Epithelial cell of prostate (primary cell): ENCODE data around the gene KIRREL3.

Source experiments
- DNase-seq: peaks from one replicate; pipeline ENCODE4 v3.0.0-alpha.2; 2011; ENCODE audit warnings: low read depth, low spot score
- H3K27ac ChIP-seq: fragments of 450-650 bp; 2 replicates; pipeline ENCODE4 v1.5.1; 2017; ENCODE audit warnings: mild to moderate bottlenecking

The KIRREL3 gene

DNA sequence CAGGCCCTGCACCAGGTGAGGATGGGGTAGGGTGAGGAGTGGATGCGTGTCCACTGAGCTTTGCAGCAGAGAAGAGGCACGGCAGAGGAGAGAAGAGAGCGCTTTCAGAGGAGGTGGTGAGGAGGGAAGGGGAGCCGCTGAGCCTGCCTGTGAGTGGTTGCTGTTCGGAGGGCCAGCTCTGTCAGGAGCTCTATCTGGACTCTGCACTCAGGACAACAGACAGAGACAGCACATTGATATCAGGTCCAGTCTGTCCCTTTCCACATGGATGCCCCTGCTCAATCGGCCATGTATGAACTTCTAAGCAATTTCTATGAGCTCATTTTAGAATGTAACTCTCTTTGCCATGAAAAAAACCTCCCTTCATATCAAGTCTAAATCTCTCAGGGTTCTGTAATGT, 158.6 kb downstream of the KIRREL3 start:
- no peak for DNase-seq
- H3K27ac ChIP-seq: no peak overlapping the region

DNA sequence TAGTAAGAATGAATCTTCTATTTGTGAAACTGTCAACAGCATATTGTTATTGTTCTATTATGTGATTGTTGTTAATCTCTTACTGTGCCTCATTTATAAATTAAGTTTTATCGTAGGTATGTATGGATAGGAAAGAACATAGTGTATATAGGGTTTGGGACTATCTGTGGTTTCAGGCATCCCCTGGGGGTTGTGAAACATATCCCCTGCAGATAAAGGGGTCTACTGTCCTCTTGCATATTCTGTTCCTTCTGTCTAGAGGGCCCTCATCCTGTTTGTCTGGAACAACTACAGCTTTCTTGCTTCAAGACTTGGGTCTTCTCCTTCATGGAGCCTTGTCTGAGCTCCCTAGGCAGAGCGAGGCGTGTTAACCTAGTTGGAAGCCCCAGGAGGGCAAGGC, 159.6 kb downstream of the KIRREL3 start:
- DNase-seq: no peak
- H3K27ac ChIP-seq: no peak overlapping the region

DNA sequence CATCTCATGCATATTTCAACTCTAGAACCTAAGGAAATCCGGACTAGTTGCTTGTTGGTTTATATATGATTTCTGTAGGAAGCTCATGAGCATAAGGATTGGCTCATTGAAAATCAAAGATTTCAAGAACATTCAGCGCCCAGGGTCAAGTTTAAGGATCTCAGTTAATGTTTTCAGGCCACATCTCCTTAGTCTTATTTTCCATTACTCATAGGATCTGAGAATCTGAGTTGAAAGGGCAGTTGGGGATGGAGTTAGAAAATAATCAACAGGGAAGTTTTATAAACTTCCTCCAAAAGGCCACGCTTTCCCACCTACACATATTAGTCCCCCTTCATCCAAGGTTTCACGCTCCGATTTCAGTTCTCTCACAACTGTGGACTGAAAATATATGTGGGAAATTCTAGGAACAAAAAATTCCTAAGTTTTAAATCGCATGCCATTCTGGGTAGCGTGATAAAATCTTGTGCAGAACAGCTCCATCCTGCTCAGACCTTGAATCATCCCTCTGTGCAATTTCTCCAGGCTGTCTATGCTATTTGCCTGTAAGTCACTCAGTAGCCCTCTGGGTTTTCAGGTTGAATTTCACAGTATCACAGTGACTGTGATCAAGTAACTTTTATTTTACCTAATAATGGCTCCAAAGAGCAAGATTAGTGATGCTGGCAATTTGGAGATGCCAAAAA, 160.2 kb downstream of the KIRREL3 start:
- DNase-seq: no peak
- H3K27ac ChIP-seq: no peak overlapping the region

DNA sequence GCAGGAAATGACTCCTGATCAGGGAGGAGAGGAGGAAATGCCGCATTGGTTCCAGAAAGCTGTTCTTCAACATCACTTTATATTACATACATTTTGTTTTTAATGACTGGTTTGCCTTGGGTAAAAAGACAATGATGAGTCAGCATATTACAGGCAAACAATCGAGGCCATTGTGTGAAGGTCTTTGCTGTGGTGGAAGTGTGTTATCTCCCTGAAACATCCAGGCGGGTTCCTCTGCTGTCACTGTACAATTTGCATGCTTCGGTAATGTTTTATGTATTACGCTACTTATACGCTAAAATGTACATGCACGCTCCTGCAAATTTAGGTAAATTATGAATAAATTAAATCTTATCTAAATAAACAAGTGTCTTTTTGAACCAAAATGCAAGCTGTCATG, 161.1 kb downstream of the KIRREL3 start:
- H3K27ac ChIP-seq: no peak overlapping the region

DNA sequence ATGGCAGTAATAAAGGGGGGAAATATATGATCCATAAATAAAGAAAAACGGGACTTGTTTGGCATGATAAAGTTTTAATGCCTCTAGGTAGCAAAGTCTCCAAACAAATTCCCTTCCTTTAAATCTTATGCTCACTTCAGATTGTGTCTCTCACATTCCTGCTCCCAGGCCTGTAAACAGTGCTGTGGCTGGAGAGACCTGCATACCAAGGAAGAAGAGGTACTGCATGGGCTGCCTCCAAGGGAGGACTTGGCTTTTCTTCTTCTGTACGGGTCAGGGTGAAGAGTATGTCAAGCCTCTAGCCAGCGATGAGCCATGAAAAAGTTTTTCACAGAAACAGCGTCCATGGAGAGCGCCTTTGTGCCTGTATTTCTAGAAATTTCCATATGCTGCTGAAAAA, 161.8 kb downstream of the KIRREL3 start:
- no peak overlapping the region for H3K27ac ChIP-seq
- DNase-seq: no peak

More for the DNA sequence above, 161.1 kb downstream of the KIRREL3 start:
- no peak for DNase-seq

DNA sequence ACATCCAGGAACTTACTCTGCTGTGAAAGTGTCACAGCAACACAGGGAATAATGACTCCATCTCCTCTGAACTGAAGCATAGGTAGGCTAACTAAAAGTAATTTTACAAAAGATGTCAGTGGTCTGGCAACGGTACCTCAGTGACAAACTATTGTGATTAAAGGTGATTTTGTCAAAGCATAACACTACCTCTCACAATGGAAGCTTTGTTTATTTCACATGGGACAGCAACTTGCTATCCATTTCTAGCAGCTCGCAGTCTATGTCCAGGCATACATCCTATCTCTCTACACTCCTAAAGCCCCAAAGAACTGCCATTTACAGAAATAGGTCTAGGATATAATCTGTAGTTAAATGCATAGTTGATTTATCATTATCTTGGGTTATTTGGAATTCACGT, 163.0 kb downstream of the KIRREL3 start:
- no peak for DNase-seq
- H3K27ac ChIP-seq: no peak overlapping the region

DNA sequence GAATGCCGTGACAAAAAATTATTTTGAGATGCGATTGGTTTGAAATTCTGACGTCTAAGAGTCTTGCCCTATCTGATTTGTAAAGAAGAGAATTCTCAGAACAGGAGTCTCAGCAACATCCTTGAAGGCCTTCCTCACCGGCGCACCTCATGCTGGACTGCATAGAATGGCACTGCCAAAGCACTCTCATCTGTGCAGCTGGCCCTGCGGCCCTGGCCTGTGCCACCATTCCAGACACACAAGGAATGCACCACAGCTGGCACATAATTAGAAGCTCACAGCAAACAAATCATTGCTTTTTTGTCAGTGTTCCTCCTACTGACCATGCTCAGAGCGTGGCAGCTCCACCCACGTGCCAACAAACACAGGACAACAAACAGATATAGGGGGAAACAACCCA, 166.0 kb downstream of the KIRREL3 start:
- no peak for DNase-seq

DNA sequence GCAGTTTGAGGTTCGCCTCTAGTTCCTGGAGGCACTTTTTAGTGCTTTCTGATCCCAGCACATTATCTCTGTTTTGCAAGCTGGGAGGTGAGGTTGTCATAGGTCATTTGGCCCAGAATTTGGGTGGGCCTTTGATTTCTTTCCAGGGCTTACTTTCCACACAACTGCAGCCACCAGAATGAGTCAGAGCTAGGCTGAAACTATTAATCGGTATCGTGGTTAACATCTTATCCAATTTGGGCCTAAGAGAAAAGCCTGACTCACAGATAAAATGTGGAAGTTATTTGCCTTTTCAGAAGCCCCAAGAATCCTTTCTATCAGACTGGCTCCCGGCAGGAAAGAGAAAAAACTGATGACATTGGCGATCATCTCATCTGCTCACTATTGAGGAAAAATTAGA, 166.4 kb downstream of the KIRREL3 start:
- DNase-seq: no peak
- H3K27ac ChIP-seq: no peak overlapping the region

More for the DNA sequence above, 166.0 kb downstream of the KIRREL3 start:
- no peak overlapping the region for H3K27ac ChIP-seq

DNA sequence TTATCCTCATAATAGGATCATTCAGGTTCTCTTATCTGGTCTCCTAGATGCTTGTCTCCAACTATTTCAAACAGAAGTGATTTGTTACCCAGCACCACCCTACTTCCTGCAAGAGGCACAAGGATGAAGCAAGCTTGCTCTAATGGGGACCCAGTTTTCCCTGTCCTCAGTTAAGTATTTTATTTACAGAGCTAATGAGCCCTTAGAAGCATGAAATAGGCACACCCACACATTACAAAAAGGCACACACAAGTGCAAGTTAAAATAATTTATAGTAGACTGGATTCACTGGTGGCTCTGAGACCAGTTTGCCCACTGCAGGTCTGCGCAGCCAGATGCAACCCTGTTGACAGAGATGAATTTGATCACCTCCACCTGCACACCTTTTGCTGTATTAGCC, 167.5 kb downstream of the KIRREL3 start:
- DNase-seq: no peak
- H3K27ac ChIP-seq: no peak overlapping the region

DNA sequence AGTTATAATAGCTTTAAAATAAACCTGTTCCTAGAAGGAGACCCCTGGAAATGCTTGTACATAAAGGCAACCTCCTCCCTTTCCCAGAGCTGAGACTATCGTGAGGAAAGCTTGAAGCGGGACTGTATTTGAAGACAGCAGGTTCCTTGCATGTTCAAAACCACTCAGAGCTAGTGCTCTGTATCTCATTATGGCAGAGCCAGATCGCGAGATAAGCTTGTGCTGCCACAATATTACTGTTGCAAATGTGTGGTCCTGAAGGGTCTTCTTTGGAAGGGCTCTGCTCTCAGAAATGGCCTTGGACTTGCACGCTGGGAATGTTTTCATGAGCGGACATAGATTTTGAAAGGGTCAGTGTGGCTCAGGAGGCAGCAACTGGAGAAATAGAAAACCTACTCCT, 168.2 kb downstream of the KIRREL3 start:
- H3K27ac ChIP-seq: no peak overlapping the region
- DNase-seq: no peak

DNA sequence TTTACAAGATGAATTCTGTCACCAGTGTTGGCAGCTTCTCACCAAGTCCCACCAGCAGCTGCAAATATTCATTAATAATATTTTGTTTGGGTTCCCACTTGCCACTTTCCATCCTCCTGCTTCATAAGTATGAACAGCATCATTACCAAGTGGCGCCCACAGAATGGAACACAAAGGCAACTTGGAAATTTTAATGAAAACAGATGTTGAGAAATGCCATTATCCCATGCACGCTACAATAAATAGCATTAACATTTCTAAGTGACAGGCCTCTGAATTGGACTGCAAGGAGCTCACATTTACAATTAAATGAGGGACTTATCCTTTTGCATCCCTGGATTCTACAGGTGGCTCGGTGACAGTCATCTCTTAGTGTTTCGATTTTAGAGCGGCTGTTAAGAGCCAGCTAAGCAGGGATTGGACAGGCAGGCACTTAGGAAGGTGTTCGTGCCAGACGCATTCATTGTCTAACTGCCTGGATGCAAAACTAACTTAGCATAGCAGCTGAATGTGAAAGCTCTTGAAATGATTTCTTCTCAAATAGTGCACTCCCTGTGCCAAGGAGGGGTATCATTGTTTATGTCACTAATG, 170.3 kb downstream of the KIRREL3 start:
- DNase-seq: no peak

DNA sequence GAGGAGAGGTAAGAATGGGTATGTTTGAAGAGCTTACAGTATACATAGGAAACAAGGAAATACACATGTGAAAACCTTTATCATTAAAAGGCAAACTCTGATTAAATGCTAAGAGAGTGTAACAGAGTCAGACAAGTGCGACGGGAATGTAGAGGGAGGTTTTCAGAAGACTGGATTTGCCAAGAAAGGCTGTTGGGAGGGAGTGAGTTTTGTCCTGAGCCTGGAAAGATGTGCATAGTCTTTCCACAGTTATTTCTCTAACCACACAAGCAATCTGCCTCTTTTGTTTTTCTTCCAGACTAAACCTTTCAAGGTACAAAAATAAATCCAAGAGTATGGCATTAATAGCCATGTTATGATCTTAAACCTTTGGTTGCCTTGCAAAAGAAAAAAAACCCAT, 170.9 kb downstream of the KIRREL3 start:
- H3K27ac ChIP-seq: no peak overlapping the region
- no peak for DNase-seq

More for the DNA sequence above, 170.3 kb downstream of the KIRREL3 start:
- H3K27ac ChIP-seq: no peak overlapping the region

DNA sequence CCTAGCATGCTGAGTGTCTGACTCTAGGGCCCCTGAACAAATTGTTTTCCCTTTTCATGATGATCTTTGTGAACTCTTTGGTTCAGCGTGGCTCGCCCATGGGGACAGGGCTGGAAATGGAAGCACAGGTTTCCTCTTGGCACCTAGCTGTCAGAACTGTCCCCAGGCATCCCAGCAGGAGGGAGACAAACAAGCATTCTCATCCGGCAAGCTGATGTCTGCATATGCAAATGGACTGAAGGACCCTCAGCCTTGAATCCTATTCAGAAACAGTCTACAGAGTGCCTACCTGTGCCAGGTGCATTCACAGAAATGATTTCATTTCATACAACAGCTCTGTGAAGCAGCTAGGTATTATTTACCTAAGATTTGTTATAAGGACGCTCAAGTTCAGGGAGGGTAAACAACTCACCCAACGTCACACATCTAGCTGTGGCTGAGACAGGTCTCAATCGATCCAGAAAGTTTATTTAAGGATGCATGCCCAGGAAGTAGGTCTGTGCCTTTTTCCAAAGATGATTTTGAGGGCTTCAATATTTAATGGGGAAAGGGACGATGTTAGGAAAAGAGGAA, 176.4 kb downstream of the KIRREL3 start:
- H3K27ac ChIP-seq: no peak overlapping the region
- DNase-seq: no peak

DNA sequence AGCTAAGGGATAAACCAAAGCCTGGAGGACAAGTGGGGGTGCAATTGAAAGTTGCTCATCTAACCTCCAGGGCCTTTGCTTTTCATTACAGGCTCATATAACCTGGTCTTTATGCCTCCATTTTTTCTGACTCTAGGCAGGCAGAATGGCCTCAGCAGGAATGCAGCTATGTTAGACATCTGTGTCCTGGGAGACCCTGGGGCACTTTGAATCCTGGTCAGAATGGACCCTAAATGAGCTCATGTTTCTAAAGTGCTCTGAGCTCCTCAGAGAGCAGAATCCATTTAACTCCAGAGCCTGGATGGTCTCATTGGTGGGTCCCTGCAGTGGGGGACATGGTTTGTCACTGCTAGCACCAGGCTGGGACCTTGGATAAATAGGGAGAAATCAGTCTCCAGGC, 177.3 kb downstream of the KIRREL3 start:
- no peak overlapping the region for H3K27ac ChIP-seq
- no peak for DNase-seq

DNA sequence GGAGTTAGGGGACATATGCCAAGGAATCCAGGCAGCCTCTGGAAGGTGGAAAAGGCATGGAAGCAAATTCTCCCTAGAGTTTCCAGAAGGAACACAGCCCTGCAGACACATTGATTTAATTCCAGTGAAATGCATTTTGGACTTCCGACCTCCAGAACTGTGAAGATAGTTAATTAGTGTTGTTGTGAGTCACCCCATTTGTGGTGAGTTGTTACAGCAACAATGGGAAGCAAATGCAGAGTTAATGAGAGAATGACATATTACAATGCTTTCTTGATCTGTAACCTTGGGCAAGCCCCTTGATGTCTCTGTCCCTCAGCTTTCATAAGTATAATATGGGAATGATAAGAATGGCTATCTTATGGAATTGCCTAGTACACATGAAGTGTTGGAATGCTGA, 178.7 kb downstream of the KIRREL3 start:
- H3K27ac ChIP-seq: no peak overlapping the region
- DNase-seq: no peak

DNA sequence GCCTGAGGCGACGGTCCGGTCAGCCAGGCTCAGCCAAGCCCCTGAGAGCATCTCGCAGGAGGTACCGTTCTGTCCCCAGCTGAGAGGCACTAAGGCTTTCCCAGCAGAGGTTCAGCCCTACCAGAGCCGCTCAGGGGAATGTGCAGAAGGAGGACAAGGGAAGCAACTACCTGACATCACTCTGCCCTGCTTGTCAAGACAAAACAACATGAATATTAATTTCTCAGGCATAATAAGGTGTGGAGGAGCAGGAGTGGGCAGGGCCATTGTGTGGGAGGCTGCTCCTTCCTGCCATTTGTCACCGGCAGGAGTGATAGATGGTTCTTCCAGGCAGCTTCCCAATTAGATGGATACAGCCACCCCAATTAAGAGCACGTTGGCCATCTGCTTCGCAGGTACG, 181.4 kb downstream of the KIRREL3 start:
- H3K27ac ChIP-seq: no peak overlapping the region
- DNase-seq: no peak

DNA sequence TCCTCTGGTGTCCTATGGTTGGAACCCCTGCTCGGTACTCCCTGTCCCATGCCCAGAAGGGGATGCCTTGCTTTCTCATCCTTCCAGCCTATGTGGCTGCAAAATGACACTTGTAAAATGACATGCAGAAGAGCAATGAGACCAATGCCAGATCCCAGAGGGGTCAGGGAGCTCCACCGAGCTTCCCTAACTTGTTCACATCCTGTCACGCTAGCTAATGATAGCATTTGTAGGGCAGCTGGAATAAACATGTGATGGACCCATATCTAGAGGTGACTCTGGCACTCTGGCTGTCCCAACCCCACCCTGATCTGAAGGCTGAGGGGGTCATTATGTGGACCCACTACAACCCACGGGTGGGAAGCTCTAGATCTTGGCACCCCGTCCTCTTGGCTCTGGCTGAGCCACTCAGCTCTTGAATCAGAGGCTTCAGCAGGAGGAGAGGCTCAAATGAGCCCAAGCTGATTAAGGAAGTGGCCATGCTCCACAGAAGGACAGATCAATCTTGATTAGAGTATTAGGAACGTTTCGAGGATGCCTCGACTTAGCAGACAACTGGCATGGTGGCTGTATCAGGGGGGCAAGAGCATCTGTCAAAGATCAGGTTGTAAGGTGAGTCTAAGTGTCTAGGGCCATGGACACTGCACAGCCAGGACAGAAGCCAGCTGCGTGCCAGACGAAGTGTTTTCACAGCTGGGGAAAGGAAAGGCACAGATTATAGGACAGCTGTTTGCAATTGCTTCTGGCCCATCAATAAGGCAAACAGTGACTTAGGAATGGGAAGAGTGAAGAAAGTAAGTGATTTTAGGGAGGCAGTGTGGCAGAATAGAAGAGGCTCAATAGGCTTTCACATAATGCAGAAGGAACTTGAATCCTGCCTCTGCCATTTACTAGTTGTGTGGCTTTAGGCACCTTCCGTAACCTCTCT, 182.8 kb downstream of the KIRREL3 start:
- DNase-seq: no peak
- no peak overlapping the region for H3K27ac ChIP-seq

DNA sequence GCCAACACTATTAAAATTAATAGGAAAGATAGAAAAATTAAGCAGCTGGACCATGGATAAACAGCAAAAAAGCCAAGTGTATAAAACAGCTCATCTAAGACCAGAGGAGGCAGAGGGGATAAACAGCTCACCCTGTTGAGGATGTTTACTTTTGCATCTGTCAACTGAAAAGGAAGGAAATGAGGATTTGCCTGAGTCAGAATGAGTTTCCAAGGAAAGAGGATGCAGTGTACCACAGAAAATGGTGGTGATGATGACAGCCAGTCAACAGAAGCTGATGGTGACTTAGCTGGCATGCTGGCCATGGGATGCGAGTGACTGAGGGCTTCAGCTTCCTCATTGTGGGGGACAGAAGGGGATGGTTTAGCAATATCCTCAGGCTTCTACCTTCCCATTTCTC, 183.5 kb downstream of the KIRREL3 start:
- no peak overlapping the region for H3K27ac ChIP-seq
- DNase-seq: no peak

DNA sequence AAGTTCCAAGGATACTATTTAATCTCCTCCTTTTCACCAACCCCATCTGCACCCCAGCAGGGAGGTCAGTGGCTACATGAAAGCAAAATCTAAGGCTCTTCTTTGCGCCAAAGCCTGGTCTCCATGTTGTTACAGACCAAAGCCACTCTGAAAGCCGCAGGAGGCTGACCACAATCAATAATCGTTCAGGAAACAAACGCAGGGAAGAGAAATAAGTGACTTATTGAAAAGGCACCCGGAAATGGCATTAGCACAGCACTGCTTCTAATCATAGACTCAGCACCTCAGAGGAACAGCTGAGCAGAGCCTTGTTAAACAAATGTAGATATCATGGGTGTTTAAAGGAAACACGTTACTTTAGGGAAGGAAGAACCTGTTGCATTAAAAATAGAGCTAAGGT, 183.9 kb downstream of the KIRREL3 start:
- H3K27ac ChIP-seq: no peak overlapping the region
- DNase-seq: no peak

DNA sequence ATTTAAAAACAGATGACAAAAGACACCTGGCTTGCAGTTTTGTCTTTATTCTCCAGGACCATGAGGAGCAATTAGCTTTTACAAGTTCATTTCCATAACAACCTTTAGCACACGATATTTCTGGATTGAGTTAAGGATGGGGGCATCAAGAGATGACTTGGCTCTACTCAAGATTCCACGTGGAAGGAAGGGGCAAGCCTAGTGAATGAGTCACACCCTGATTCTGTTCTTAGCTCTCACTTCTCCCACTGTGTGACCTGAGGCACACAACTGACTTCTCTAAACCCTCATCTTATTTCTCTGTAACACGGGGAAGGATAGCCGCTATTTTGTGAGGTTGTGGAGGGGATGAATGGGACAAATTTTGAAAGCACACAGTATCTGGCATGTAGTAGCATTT, 185.5 kb downstream of the KIRREL3 start:
- H3K27ac ChIP-seq: no peak overlapping the region
- no peak for DNase-seq

DNA sequence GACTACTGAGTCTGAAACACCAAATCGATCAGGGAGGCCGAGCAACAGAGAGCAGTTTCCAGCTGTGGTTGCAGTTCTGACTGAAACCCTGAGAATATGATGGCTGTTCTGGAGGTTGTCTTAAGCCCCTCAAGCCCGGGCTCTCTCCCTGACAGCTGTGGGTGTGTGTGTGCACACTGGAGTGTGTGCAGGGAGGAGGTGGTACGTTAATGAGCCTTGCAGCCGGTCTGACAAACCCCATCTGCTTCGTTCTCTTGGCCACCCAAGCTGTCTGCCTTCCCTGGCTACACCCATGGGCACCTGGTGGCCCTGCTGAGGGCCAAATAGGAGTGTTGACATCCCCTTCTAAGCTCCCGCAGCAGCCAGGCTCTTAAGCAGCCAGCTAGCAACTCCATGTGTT, 189.8 kb downstream of the KIRREL3 start:
- no peak for DNase-seq
- no peak overlapping the region for H3K27ac ChIP-seq
